ENCODE data around the gene PROSER2. TPM values are rescaled to one million over a fixed set of nuclear protein-coding genes. Genes with fewer than 3 reads are reported as not detected.

The PROSER2 gene
- total RNA-seq, 1 experiment from 2014 or later, result 10.6 TPM

- no CpG with 5 or more reads among the region's 3 CpGs for WGBS (ENCODE audit: extremely low coverage, insufficient read length, low lambda C conversion rate)
- Mint-ChIP-seq H3K27me3 (ENCODE audit: low read depth) (peaks cover 3% of the 10 kb centered on the region), H3K27ac (no peak overlapping the region), H3K36me3 (ENCODE audit: insufficient read depth in 1 of 3, low read depth in 3 of 3) (no peaks in the 10 kb centered on the region; a peak in 1 of 7 replicates), H3K4me1 (peaks cover 6 to 11% of the 10 kb centered on the region in 2 experiments), H3K4me3 (no peak overlapping the region), H3K9me3 (no peaks in the 10 kb centered on the region; a peak in 1 of 5 replicates)
- Histone ChIP-seq H3K9ac (ENCODE audit: extremely low read depth, insufficient read length, low read length) (no peak overlapping the region), H3K4me1 (ENCODE audit: insufficient read depth, low read length) (no peaks in the 10 kb centered on the region), H4K91ac (ENCODE audit: insufficient read length, low read depth, low read length) (no peak overlapping the region), H3K9me3 (ENCODE audit: control insufficient read depth, low read depth, low read length) (no peaks in the 10 kb centered on the region), H4K20me1 (ENCODE audit: control insufficient read depth, insufficient read depth, insufficient read length) (no peaks in the 10 kb centered on the region), H3K27me3 (ENCODE audit: insufficient read depth, low read length) (no peaks in the 10 kb centered on the region), H2BK12ac (ENCODE audit: insufficient read length, low read depth, low read length) (no peak overlapping the region), H2AFZ (ENCODE audit: low read length) (no peak overlapping the region), H3K27ac (ENCODE audit: insufficient read length, low read depth, low read length) (no peak overlapping the region), H2BK120ac (ENCODE audit: low read depth, low read length, poor library complexity, severe bottlenecking) (no peak overlapping the region), H3K4ac (ENCODE audit: low read depth, low read length) (no peak overlapping the region), H3K23me2 (ENCODE audit: insufficient read length, low read depth, low read length, poor library complexity, severe bottlenecking) (no peaks in the 10 kb centered on the region), H2BK15ac (ENCODE audit: low read depth, low read length) (no peak overlapping the region), H3K79me1 (ENCODE audit: insufficient read depth, low read depth, low read length, poor library complexity, severe bottlenecking) (no peaks in the 10 kb centered on the region), H3K56ac (ENCODE audit: insufficient read length, low read depth, low read length) (no peak overlapping the region), H2BK5ac (ENCODE audit: insufficient read length, low read length) (no peak overlapping the region), H3K23ac (ENCODE audit: insufficient read length, low read depth, low read length) (no peak overlapping the region), H3T11ph (ENCODE audit: low read length) (no peak overlapping the region), H2AK5ac (ENCODE audit: insufficient read length, low read length) (no peak overlapping the region), H4K8ac (replicated peaks; ENCODE audit: insufficient read length, low read depth, low read length) (no peak overlapping the region), H3K18ac (ENCODE audit: insufficient read length, low read depth, low read length) (no peak overlapping the region), H2BK20ac (ENCODE audit: low read depth, low read length, poor library complexity, severe bottlenecking) (no peak overlapping the region), H4K5ac (ENCODE audit: insufficient read length, low read depth, low read length) (no peak overlapping the region), H3K79me2 (ENCODE audit: insufficient read depth, low read length) (no peaks in the 10 kb centered on the region), H3K14ac (ENCODE audit: insufficient read depth, low read length) (no peak overlapping the region), H3K4me2 (ENCODE audit: insufficient read depth, insufficient read length, low read length) (no peak overlapping the region)
- TF ChIP-seq CTCF (conservative IDR thresholded peaks at IDR 0.05), result no peak
- DNase-seq, result no peak
Observed at GRCh38 chr10:11819027-11819426, 4.1 kb upstream of the PROSER2 start.
